IMR-90 (cell line): Measurements from ENCODE around the gene COL28A1.

ENCODE experiments used
- BHLHE40 ChIP-seq: fragments of 150-350 bp; IDR thresholded peaks from 2 replicates; pipeline ENCODE4 v1.6.1; 2016; ENCODE audit warnings: mild to moderate bottlenecking, low read depth, low read length
- CTCF ChIP-seq: conservative IDR thresholded peaks from 2 replicates; pipeline ENCODE4 v1.5.1; 2012; ENCODE audit warnings: mild to moderate bottlenecking, low read depth, low read length, improper control_type of control experiment
- FOS ChIP-seq: fragments of 150-350 bp; IDR thresholded peaks from 2 replicates; pipeline ENCODE4 v1.6.1; 2016; ENCODE audit warnings: low read depth, low read length

GRCh38 chr7:7495171-7495570 is 40.5 kb downstream of the COL28A1 start:
- TF ChIP-seq CTCF (no peak), BHLHE40 (no peak), FOS (no peak)
